NCI-H146 treated with DMSO at 0.1 percent for 48 hours (cell line): Measurements from ENCODE around the gene MAGED4B.
"Not testable (repeated sequence)": the region's sequence is repeated elsewhere in the genome, so short reads cannot be mapped to it uniquely, and the experiment has no call there.

Experiments used
- DNase-seq: peaks from one replicate; lab custom pipeline; 2025; ENCODE audit not compliant: unreplicated experiment; lab: John Stamatoyannopoulos, UW

MAGED4B gene

DNA sequence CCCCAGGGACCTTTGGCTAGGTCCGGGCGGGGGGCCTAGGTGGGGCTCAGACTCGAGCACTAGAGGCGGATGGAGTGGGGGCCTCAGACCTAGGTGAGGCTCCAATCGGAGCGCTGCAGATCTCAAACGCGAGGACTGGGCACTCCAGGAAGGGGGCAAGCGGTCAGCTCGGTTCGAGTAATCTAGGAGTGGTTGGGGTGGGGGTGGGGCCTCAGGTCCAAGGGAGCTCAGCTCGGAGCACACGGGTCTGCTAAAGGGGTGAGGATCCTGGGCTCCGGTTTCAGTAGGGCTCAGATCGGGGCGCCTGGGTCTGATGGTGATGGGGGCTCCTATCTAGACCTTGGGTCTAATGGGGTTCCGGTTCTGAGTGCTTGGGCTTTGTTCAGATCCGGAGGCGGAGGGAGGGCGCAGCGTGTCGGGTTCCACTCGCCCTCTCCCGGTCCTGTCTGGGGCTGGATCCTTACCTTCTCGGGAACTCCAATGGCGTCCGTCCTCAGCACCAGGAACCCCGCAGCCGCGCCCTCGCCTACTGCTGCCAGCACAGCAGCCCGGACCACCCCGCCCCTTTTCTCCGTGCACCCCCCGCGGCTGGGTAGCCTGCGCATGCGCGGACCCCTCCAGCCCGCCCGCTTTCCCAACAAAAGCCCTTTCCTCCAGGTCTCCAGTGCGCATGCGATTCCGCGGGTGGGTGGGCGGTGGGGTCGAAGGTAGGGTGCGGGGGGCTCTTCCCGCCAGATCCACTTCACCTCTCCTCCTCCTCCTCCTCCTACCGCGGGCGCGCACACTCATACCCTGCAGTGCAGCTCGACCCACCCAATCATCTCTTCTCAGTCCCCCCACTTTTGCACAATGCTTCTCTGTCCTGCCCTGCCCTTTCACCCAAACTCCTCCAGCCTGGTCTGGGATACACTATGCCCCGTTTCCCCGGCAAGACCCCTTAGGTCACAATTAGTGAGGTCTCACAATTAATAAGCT is at the start of gene MAGED4B:
Gene MAGED4B (minus strand): TSS at position 518 of the 975 bp plus-strand sequence. CDS start 1,011 bp downstream, outside the sequence.
- DNase-seq, result not testable (repeated sequence)

DNA sequence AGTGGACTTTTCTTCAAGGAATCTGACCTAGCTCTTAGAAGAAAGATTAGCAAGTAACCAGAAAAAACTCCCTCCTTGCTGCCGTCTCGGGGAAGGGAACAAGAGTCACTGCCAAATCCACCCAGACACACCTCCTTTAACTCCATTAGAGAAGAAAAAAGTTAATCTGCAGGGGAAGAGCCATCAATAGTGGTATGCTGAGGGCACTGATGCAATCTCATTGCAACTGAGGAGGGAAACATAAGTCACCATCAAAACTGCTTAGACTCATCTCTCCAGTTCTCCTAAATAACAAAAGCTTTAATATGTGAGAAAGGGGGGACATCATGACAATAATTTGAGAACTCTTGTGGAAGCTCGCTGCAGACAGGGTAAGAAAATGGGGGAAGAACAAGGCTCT is 49.3 kb upstream of the MAGED4B start:
- DNase-seq, result no peak

DNA sequence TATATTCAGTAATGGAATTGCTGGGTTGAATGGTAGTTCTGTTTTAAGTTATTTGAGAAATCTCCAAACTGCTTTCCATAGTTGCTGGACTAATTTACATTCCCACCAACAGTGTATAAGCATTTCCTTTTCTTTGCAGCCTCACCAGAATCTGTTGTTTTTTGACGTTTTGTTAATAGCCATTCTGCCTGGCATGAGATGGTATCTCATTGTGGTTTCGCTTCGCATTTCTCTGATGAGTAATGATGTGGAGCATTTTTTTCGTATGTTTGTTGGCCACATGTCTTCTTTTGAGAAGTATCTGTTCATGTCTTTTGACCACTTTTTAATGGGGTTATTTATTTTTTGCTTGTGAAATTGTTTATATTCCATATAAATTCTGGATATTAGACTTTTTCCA is 13.6 kb upstream of the MAGED4B start:
- no peak for DNase-seq

GRCh38 chrX:52078131-52078530 is 9.1 kb upstream of the MAGED4B start:
- no peak for DNase-seq

DNA sequence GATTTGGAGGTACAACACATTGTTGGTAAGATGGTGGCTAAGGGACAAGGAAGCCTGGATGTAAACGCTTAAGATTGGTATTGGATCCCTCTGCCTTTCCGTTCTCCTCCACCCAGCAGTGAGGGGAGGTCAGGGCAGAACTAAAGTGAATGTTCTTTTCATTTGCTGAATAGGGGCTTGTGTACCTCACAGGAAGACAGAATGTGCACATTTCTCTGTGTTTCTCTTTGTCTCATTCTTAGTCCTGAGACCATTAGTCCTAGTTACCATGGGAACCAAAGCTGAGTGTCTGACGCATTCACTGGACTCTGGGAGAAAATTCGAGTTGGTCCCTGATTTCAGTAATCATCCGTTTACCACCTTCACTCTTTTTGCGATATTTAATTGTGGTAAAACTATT is 26.7 kb downstream of the MAGED4B start:
- DNase-seq, result not testable (repeated sequence)

- DNase-seq, result no peak
These were observed 34.8 kb downstream of the MAGED4B start for GRCh38 chrX:52034211-52034610.

- no peak for DNase-seq
These were observed 37.6 kb downstream of the MAGED4B start for GRCh38 chrX:52031371-52031770.

GRCh38 chrX:52015794-52016193 is 53.2 kb downstream of the MAGED4B start:
- no peak for DNase-seq
